Measurements from ENCODE around the gene GRXCR2. TPM values are rescaled to one million over a fixed set of nuclear protein-coding genes. Genes with fewer than 3 reads are reported as not detected.

The GRXCR2 gene, protein sequence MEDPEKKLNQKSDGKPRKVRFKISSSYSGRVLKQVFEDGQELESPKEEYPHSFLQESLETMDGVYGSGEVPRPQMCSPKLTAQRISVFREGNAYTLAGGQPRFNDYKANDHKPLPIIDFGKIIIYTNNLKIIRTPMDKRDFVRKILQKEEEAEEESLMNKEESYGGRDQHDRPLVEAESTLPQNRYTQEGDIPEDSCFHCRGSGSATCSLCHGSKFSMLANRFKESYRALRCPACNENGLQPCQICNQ
- total RNA-seq (2022; extraction: Qiagen RNA extraction) = not detected in 5 replicates

DNA sequence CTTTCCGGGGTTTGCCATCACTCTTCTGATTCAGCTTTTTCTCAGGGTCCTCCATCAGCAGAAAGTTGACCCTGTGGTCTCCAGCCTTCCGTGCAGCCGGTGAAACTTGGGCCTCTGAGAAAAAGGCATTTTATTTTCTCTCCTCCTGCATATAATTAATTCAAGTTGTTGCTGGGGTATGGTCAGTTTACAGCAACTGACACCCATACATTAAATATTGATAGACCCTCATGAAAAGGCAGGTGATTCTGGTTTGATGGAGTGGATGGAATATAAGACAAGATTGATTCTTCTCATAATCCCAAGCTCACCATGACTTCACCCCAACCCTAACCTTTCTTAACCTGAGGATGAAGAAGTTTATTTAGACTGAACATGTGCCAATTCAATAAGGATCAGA, at the start of gene GRXCR2:
Gene GRXCR2 (minus strand): TSS at position 101 of the 400 bp plus-strand sequence. CDS start 46 bp downstream, at position 55.

DNA sequence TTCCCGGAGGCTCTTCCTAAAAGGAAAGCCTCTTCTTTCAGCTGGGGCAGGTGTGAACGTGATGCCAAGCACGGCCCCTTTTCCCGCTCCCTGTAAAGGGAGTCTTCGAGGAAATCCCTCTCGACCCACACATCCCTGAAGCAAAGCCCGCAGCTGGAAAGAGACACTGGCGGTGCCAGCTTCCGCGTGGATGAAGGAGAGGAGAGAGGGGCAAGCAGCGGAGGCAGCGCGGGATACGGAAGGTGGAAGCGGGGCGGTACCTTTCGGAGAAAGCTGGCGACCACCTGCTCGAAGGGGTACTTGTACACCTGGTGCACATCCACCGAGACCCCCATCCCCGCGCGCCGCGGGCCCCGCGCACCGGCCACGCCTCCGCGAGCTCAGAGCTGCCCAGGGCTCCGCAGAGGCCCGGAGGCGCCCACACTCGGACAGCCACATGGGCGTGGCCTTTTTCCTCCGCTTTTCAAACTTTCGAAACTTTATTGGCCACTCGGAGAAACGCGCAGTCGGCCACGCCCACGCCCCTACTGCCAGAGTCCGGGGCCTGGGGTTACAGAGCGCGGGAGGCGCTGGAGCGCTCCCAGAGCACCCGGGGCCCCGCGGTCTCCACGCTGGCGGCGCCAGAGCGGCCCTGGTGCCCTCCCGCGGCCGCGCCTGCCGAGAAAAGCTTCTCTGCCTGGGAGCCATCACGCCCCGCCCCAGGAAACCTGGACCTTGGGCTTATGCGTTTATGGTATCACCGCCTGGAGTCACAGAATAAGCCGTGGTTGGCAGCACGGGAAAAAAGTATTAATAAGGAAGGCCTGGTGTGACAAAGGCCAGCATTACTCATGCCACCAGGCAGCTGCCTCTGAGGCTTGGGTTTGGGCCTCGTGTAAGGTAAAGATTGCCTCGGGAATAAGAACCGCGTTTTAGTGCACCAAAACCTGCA, 37.6 kb downstream of the GRXCR2 start, which contains the start of gene PRELID2:
Gene PRELID2 (minus strand): TSS at position 426 of the 931 bp plus-strand sequence. CDS start 91 bp downstream, at position 335.

Other genes starting within 250 kb of the GRXCR2 start
- gene PRELID2, start 37.7 kb downstream of the GRXCR2 start, total RNA-seq (2022; extraction: Qiagen RNA extraction) = 7.6 to 10.8 TPM (median 8.1 TPM) in 5 replicates
- gene SH3RF2, start 63.6 kb upstream of the GRXCR2 start, total RNA-seq (2022; extraction: Qiagen RNA extraction) = 2.2 to 3.0 TPM (median 2.4 TPM) in 5 replicates
- gene PLAC8L1, start 232.6 kb upstream of the GRXCR2 start, total RNA-seq (2022; extraction: Qiagen RNA extraction) = 0.14 to 0.30 TPM in 2 of 5 replicates, not detected in the others